GM18951 (cell line): Measurements from ENCODE around the gene S100A7.
"Not testable (repeated sequence)": the region's sequence is repeated elsewhere in the genome, so short reads cannot be mapped to it uniquely, and the experiment has no call there.

ENCODE experiments used
- POLR2A ChIP-seq: IDR thresholded peaks from 4 replicates; pipeline ENCODE4 v1.6.1; 2011; ENCODE audit warnings: mild to moderate bottlenecking; ENCODE audit not compliant: insufficient read length, insufficient read depth; ENCODE audit errors: extremely low read depth
- in situ Hi-C: fragments of 300-500 bp; cut with MboI; formaldehyde crosslinking; loops from one replicate; pipeline ENCODE4 v1.12.0; 2022; ENCODE audit warnings: low sequenced_read_pairs, mixed read lengths, inconsistent platforms; ENCODE audit not compliant: unreplicated experiment

S100A7 gene

DNA sequence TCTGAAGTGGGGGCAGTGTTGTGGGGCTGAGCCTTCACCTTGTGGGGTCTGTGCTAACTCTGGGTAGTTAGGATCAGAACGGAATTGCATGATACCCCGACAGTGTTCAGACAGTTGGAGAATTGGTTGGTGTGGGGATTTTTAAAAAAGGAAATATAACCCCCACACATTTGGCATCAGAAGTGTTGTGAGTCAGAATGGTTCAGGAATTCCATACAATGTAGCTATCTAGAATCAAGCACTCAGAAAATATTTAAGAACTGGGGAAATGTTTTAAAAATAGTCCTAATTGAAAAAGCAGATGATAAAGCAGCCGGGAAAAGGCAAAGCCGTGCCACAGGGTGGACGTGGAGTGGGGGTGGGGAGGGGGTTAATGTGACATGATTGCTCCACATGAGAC, 6.5 kb upstream of the S100A7 start:
- in situ Hi-C loops, result no loop called here
- no peak for TF ChIP-seq POLR2A

DNA sequence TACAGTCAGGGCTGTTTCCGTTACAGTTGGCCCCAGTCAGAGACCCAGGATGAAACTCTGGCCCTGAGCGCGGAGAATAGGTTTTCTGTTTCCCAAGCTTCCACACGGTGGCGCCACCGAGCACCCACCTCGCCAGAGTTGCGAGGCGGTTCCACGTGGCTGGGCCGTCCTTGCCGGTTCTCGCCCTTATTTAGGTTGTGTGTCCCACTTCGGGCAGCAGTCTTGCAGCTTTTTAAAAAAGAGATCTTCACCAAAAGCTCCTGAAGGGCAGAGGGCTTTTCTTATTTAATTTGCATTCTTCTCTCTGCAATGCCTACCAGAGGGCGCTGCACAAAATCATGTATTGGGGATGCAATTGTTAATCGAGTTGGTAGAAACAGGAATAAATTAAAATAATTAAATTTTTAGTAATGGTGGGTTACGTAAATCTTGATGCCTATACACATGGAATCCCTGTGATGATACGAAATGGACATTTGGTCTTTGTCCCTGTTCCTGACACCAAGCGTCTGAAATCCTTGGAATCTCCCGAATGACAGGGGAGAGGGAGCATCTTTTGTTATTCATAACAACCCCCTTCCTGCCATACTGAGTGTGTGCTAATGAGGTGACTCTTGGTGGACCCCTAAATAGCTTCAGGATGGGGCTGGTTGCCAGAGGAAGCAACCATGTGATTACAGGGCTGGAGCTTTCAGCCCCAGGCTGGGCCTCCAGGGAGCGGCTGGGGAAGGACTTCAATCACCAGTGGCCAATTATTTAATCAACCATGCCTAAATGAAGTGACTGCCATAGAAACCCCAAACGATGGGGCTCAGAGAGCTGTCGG, 5.6 kb upstream of the S100A7 start:
- in situ Hi-C loops, result no loop called here
- no peak for TF ChIP-seq POLR2A

DNA sequence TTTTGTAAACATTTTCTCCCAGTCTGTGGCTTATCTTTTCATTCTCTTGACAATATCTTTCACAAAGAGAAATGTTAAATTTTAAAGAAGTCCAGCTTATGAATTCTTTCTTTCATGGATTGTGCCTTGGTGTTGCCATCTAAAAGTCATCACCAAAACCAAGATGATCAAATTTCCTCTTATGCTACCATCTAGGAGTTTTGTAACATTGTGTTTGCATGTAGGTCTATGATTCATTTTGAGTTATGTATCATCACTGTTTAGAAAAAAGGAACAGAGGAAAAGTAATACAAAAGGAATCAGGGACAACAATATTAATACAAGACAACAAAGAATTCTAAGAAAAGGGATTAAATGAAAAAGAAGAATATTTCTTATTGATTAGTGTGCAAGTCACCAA, 2.3 kb upstream of the S100A7 start:
- in situ Hi-C loops, result not testable (repeated sequence)

DNA sequence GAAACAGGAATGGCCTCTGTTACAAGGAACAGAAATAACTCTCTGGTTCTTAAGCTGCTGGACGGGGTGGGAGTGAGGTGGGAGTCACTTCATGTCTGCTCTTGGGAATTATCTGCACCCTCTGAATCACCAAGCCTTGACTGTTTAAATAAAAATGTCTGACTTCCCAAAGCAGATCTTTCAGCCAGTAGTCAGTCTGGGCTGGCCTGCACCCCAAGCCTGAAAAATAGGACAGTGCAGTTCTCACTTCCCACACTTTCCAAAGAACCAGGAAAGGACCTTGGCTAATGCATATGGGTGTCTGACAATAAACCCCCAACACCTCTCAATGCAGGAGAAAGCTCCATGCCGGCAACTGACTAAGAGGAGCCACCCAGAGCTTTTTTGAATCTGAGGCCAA, 796 bp downstream of the S100A7 start:
- TF ChIP-seq POLR2A, result no peak
- in situ Hi-C loops, result no loop called here

DNA sequence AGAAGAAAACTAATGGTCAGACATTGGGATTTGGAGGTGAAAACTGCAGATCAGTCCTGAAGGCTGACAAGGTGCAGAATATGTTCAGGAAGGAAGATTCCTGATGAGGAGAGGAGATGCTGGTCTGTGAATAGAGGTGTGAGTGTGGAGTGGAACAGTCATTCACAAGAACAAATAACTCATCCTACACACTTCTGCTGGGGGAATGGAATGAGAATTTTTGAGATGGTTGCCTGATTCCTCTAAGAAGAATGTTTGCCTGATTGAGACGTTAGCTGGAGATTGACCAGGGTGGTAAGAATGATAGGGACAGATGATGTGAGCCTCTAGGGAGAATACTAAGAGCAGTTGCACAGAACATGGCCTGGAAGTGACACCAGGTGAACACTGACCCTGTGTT, 4.1 kb downstream of the S100A7 start:
- in situ Hi-C loops, result no loop called here

DNA sequence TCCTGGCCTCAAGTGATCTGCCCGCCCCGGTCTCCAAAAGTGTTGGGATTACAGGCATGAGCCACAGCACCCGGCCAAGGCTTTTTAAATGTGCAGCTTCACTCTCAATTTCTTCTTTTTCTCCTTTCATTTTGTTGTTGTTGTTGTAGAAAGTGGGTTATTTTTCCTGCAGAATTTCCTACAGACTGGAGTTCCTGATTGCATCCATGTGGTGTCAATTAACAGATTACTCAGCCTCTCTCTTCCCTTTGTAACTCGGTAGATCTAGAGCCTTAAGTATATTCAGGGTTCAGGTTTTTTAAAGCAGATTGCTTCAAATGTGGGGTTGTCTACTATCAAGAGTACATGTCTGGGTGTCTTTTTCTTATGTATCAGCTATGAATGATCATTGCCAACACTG, 11.6 kb downstream of the S100A7 start:
- in situ Hi-C loops, result not testable (repeated sequence)

More for the DNA sequence above, 4.1 kb downstream of the S100A7 start:
- TF ChIP-seq POLR2A, result no peak

DNA sequence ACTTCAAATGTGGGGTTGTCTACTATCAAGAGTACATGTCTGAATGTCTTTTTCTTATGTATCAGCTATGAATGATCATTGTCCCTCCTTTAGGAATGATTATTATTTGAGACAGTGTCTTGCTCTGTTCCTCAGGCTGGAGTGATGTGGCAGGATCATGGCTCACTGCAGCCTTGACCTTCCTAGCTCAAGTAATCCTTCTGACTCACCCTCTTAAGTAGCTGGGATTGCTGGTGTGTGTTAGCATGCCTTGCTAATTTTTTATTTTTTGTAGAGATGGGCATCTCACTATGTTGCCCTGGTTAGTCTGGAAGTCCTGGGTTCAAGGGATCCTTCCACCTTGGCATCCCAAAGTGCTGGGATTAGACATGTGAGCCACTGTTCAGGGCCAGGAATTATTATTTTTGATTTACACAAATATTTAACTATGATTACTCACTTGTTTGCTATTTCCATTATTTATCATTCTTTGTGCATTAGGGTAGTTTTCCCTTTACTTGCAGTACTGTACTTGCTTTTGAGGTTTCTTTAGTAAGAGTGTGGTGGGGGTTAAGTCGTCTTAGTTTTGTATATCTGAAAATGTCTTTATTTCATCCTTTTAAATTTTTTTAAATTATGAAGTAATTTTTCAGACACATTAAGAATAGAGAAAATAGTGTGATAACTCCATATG, 12.8 kb downstream of the S100A7 start:
- TF ChIP-seq POLR2A, result no peak
- in situ Hi-C loops, result no loop called here

DNA sequence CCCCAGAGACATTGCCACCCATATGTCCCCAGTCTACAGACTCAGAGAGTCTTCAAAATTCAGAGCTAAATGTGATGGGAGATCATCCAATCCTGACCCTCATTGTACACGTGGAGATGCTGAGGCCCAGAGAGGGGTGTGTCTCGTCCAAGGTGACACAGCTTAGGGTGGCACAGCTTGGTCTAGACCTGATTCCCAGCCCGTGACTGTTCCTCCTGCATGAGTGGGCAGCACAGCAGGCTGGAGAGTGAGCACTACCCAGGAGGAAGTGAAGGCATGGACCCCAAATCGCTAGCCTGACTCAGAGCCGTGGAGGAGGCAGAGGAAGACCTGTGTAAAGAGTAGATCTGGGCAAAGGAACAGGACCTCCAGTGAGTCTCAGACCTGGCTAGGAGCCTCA, 16.4 kb downstream of the S100A7 start:
- no peak for TF ChIP-seq POLR2A
- in situ Hi-C loops, result no loop called here

DNA sequence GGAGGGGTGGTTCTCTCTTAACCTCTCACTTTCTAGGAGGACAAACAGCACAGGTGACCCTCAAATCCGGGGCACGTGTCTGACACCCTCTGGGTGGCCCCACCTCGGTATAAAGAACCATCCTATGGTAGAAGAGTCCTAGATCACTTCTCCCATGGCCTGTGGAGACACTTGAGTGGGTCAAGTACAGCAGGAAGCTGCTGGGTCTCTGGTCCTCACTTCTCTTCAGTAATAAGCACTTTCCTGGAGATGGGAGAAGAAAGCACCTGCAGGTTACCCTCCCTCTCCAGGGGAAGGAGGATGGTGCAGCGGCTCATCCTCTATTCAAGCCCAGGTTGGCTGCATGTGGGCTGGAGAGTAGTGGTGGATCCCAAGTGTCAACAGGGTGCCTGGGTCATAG, 17.0 kb downstream of the S100A7 start:
- in situ Hi-C loops, result no loop called here
- no peak for TF ChIP-seq POLR2A

DNA sequence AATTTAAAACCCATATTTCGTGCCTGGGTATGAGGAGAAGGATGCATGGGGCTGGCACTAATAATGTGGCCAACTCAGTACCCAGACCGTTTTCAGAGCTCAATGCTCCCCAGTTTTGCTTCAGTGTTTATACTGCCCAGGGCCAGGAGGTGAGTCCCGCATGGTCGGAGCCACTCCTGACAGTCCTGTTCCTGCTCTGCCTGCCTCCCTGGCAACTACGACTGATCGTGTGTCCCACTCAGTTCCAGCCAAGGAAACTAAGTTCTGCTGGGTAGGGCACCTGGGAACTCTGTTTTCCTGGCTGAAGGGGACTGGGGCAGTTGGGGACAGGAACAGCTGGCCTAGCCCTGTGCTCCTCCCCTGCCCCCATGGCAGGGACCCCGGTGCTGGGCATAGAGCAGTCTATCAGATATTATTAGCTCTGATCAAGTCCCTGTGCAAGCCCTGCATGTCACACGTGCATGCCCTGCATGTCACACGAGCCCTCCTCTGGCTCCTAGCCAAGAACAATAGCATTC, 19.2 kb downstream of the S100A7 start:
- no peak for TF ChIP-seq POLR2A
- in situ Hi-C loops, result no loop called here

DNA sequence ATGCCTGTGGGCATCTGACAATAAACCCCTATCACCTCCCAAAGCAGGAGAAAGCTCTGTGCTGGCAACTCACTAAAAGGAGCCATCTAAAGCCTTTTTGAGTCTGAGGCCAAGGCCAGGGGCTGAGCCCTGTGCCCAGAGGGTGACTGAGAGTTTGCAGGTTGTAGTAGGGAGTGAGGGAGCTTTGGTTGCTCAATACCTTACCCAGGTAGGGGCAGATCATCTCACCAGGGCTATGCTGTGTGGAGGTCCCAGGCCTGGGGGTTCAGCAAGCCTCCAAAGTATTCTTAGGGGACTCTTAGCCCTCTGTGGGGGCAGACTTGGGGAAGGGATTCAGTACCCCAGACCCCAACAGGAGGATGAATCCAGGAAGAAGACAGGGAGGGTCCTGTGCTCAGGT, 21.2 kb downstream of the S100A7 start:
- no peak for TF ChIP-seq POLR2A
- in situ Hi-C loops, result no loop called here

DNA sequence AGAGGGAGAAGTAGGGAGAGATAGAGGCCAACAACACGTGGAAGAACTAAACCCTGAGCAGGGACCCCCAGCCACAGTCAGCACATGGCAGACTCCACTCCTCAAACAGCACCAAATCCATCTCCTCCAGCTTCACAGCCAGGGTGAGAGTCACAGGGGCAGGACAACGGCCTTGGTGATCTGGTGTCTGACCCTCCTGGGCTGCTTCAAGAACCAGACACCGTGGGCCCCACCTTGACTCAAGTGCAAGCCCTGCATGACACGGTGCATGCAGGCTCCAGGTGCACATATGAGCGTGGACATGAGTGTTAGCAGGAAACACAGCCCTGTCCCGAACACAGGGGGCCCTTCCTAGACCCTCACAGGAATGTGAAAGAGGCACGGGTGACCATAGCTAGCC, 21.9 kb downstream of the S100A7 start:
- no peak for TF ChIP-seq POLR2A
- in situ Hi-C loops, result no loop called here

DNA sequence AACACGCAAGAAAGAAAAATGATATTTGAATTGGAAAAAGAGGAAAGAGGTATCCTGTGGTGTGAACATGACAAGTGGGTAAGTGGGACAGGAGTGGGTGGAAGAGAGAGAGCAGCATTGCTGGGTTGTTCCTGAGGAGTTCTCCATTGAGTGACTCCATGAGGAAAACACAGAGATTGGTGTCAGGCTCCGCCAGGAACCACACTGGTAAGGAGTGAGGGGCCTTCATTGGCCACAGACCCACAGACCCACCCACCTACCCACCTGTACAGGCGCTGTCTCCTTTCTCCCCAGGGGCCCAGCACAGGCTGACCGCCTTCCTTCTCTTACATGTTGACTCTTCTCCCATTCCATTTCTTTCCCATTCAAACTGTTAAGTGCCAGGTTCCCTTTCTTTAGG, 23.2 kb downstream of the S100A7 start:
- no peak for TF ChIP-seq POLR2A
- in situ Hi-C loops, result no loop called here

DNA sequence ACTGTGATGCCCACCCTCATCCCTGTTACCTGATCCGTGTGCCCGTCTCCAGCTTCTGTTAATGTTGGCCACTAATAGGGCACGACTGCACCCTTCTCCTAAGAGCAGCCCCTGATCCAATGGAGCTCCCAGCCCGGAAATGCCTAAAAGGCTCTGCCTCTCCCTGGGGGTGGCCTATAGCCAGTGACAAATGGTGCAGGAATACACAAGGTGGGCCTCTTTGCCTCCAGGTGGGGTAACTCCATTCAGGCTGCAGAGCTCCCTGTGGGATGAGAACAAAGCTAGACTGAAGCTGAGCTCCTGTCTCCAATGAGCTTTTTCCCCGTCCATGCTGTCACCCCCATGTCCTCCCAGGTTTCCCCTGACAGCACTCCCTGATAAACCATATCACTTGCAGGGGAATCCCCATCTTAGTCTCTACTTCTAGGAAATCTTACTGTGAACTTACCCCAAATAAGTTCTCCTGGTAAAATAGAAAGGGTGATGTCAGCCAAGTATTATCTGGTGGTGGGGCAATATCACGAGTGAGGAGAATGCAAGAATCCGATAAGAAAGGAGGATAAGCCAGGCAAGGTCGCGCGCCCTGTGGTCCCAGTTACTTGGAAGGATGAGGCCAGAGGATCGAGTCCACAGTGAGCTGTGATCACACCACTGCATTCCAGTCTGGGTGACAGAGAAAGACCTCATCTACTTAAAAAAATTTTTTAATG, 25.6 kb downstream of the S100A7 start:
- no peak for TF ChIP-seq POLR2A
- in situ Hi-C loops, result no loop called here
